IgD-negative memory B cell (primary cell): ENCODE results near the gene FCER1A. TPM values are rescaled to one million over a fixed set of nuclear protein-coding genes. Genes with fewer than 3 reads are reported as not detected.
"Not testable (repeated sequence)": the region's sequence is repeated elsewhere in the genome, so short reads cannot be mapped to it uniquely, and the experiment has no call there.

Experiments used
- H3K27ac Mint-ChIP-seq, 3 donors: one replicate each; pipeline ENCODE4 v1.8.0; 2020 to 2022; ENCODE audit warnings: mild to moderate bottlenecking in 3 of 3, mixed read lengths in 3 of 3, moderate library complexity in 1 of 3
- H3K27me3 Mint-ChIP-seq: one replicate; pipeline ENCODE4 v1.8.0; 2021; ENCODE audit warnings: mixed read lengths
- H3K36me3 Mint-ChIP-seq: one replicate; pipeline ENCODE4 v1.8.0; 2020; ENCODE audit warnings: mild to moderate bottlenecking, mixed read lengths
- H3K4me1 Mint-ChIP-seq, 3 donors: one replicate each; pipeline ENCODE4 v1.8.0; 2020 to 2022; ENCODE audit warnings: mixed read lengths in 3 of 3, mild to moderate bottlenecking in 1 of 3
- H3K4me3 Mint-ChIP-seq, 4 donors: one replicate each; pipeline ENCODE4 v1.8.0; 2020 to 2022; ENCODE audit warnings: mild to moderate bottlenecking in 4 of 4, mixed read lengths in 4 of 4, moderate library complexity in 3 of 4
- H3K9me3 Mint-ChIP-seq, 3 donors: one replicate each; pipeline ENCODE4 v1.8.0; 2020 to 2021; ENCODE audit warnings: mixed read lengths in 3 of 3, mild to moderate bottlenecking in 1 of 3
- polyA plus RNA-seq: library from polyadenylated mRNA; unstranded; fragments of 300-500 nt; fragmentation: Illumina TruSeq; gene quantifications from one replicate; pipeline ENCODE4 v1.2.3, GENCODE V29; 2021

FCER1A gene
- polyA plus RNA-seq, 1 donor from 2014 or later = not detected

DNA sequence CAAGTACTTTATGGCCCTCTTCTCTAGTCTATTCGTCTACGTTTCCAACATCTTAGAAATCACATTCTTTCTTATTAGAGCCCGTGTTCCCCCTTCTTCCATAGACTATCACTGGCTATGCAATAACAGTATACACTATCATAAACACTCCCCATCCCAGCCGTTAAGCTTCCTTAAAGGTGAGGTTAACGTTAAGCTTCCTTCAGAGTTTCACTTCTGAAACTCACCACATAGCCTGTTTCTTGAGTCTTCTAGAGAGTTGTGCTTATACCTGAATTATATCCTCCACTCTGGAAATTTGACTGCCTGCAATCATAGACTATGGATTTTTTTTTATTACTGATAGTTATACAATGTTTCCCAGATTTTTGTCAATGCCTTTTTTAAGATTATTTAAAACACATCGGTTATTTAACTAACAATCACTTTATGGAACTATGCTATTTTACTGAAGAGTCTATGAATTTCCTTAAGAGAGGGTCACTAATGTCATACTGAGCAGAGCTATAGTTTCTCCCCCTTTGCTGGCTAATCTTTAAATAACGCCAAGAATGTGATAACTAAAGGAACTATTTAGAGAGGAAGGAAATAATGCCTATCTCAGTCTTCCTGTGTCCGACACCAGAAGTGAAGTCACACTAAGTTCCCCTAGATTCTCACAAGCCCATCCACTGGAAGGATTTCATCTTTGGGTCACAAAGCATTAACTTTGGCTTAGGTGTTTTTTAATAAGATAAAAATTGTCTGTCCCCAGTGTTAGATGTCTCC is 16.8 kb downstream of the FCER1A start:
- H3K36me3 Mint-ChIP-seq = peaks cover 2% of the 10 kb centered on the region
- no peak overlapping the region for H3K27ac Mint-ChIP-seq
- peaks cover 6 to 11% (median 6%) of the 10 kb centered on the region in 3 donors for H3K4me1 Mint-ChIP-seq
- peaks cover 16% of the 10 kb centered on the region for H3K27me3 Mint-ChIP-seq
- no peak overlapping the region for H3K4me3 Mint-ChIP-seq
- peaks cover 0 to 7% (median 0%) of the 10 kb centered on the region in 3 donors for H3K9me3 Mint-ChIP-seq

DNA sequence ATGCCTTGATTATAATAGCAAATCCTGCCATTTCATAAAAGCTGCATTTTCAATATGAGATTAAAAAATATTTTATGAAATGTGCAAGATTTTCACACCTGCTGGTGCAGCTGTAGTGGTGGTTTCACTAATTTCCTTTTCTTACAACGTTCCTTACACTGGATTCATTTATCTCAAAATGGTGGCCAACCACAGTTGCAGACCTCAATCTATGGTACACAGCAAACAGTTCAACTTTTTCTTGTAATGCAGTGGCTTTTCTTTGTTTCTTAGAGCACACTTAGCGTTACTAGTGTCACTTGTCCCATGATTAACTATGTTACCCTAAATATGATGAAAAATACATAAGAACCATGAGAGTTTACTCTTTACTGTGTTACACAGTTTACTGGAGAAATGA is 32.7 kb downstream of the FCER1A start:
- Mint-ChIP-seq H3K4me1 (no peaks in the 10 kb centered on the region), H3K4me3 (no peak overlapping the region), H3K27me3 (peaks cover 4% of the 10 kb centered on the region), H3K9me3 (peaks cover 0 to 10% (median 0%) of the 10 kb centered on the region in 3 donors), H3K36me3 (no peaks in the 10 kb centered on the region), H3K27ac (no peak overlapping the region)

GRCh38 chr1:159338018-159338417 is 35.9 kb downstream of the FCER1A start:
- Mint-ChIP-seq H3K9me3 (peaks cover 0 to 10% (median 0%) of the 10 kb centered on the region in 3 donors), H3K27ac (no peak overlapping the region), H3K4me3 (no peak overlapping the region), H3K27me3 (peaks cover 4% of the 10 kb centered on the region), H3K4me1 (no peaks in the 10 kb centered on the region), H3K36me3 (no peaks in the 10 kb centered on the region)

GRCh38 chr1:159339536-159339935 is 37.4 kb downstream of the FCER1A start:
- Mint-ChIP-seq H3K4me3 (no peak overlapping the region), H3K27me3 (peaks cover 4% of the 10 kb centered on the region), H3K4me1 (no peaks in the 10 kb centered on the region), H3K27ac (no peak overlapping the region), H3K9me3 (peaks cover 0 to 10% (median 0%) of the 10 kb centered on the region in 3 donors), H3K36me3 (no peaks in the 10 kb centered on the region)

GRCh38 chr1:159341736-159342135 is 39.6 kb downstream of the FCER1A start:
- no peak overlapping the region for H3K27ac Mint-ChIP-seq
- peaks cover 0 to 5% (median 0%) of the 10 kb centered on the region in 3 donors for H3K9me3 Mint-ChIP-seq
- no peak overlapping the region for H3K4me3 Mint-ChIP-seq
- peaks cover 4% of the 10 kb centered on the region for H3K36me3 Mint-ChIP-seq
- no peaks in the 10 kb centered on the region for H3K4me1 Mint-ChIP-seq
- peaks cover 1% of the 10 kb centered on the region for H3K27me3 Mint-ChIP-seq

DNA sequence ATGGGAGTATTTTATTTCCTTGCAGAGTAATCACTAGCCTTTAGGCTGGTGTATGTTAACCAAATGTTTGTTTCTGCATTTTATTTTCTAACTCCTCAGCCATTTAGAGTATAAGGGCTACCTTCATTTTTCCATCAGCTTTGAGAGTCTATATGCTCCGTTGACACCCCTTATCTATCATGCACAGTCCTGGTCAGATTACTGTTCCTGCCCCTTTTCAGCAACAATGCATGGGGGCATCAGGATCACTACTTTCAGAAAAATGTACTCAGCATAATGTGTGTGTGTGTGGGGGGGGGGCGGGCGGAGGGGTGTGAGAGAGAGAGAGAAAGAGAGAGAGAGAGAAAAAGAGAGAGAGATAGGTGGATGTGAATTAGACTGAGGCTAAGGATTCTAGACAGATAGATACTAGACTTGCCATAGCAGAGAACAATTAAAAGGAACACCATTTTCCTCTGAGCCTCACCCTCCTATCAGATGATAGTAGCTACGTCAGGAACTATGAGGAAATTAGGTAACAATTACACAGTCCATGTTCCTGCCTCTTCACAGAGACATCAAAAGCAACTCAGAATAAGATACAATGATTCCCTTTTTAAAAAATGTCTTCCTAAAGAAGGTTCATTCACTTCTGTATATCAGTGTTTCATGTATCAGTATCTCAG is 40.8 kb downstream of the FCER1A start:
- H3K4me3 Mint-ChIP-seq = no peak overlapping the region

DNA sequence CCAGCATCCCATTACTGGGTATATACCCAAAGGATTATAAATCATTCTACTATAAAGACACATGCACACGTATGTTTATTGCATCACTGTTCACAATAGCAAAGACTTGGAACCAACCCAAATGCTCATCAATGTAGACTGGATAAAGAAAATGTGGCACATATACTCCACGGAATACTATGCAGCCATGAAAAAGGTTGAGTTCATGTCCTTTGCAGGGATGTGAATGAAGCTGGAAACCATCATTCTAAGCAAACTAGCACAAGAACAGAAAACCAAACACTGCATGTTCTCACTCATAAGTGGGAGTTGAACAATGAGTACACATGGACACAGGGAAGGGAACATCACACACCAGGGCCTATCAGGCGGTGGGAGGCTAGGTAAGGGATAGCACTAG is 47.2 kb downstream of the FCER1A start:
- H3K4me3 Mint-ChIP-seq, H3K9me3 Mint-ChIP-seq, H3K4me1 Mint-ChIP-seq, H3K27ac Mint-ChIP-seq, H3K36me3 Mint-ChIP-seq, H3K27me3 Mint-ChIP-seq: not testable (repeated sequence)

More for the DNA sequence above, 40.8 kb downstream of the FCER1A start:
- Mint-ChIP-seq H3K27me3 (peaks cover 4% of the 10 kb centered on the region), H3K9me3 (peaks cover 0 to 3% (median 0%) of the 10 kb centered on the region in 3 donors), H3K36me3 (peaks cover 4% of the 10 kb centered on the region), H3K4me1 (no peaks in the 10 kb centered on the region), H3K27ac (no peak overlapping the region)

GRCh38 chr1:159352436-159352835 is 50.3 kb downstream of the FCER1A start:
- no peak overlapping the region for H3K4me3 Mint-ChIP-seq
- peaks cover 11% of the 10 kb centered on the region for H3K27me3 Mint-ChIP-seq
- H3K27ac Mint-ChIP-seq = no peak overlapping the region
- H3K4me1 Mint-ChIP-seq = no peaks in the 10 kb centered on the region
- peaks cover 7 to 11% (median 8%) of the 10 kb centered on the region in 3 donors for H3K9me3 Mint-ChIP-seq
- no peaks in the 10 kb centered on the region for H3K36me3 Mint-ChIP-seq

Other genes starting within 250 kb of the FCER1A start
- 187 TPM for gene AIM2, start 225.6 kb upstream of the FCER1A start, polyA plus RNA-seq
- gene CADM3, start 130.7 kb upstream of the FCER1A start, polyA plus RNA-seq = 0.13 TPM
- not detected for gene ACKR1, start 97.5 kb upstream of the FCER1A start, polyA plus RNA-seq
- not detected for gene OR10J4, start 129.9 kb downstream of the FCER1A start, polyA plus RNA-seq
- not detected for gene OR10J1, start 137.4 kb downstream of the FCER1A start, polyA plus RNA-seq
- not detected for gene OR10J5, start 233.7 kb downstream of the FCER1A start, polyA plus RNA-seq